NCI-H2196 treated with DMSO at 0.1 percent for 48 hours (cell line): ENCODE results near the gene POLR3H.
"Not testable (repeated sequence)": the region's sequence is repeated elsewhere in the genome, so short reads cannot be mapped to it uniquely, and the experiment has no call there.

Experiments used
- DNase-seq: peaks from one replicate; lab custom pipeline; 2025; ENCODE audit not compliant: unreplicated experiment; lab: John Stamatoyannopoulos, UW

POLR3H gene, protein sequence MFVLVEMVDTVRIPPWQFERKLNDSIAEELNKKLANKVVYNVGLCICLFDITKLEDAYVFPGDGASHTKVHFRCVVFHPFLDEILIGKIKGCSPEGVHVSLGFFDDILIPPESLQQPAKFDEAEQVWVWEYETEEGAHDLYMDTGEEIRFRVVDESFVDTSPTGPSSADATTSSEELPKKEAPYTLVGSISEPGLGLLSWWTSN

DNA sequence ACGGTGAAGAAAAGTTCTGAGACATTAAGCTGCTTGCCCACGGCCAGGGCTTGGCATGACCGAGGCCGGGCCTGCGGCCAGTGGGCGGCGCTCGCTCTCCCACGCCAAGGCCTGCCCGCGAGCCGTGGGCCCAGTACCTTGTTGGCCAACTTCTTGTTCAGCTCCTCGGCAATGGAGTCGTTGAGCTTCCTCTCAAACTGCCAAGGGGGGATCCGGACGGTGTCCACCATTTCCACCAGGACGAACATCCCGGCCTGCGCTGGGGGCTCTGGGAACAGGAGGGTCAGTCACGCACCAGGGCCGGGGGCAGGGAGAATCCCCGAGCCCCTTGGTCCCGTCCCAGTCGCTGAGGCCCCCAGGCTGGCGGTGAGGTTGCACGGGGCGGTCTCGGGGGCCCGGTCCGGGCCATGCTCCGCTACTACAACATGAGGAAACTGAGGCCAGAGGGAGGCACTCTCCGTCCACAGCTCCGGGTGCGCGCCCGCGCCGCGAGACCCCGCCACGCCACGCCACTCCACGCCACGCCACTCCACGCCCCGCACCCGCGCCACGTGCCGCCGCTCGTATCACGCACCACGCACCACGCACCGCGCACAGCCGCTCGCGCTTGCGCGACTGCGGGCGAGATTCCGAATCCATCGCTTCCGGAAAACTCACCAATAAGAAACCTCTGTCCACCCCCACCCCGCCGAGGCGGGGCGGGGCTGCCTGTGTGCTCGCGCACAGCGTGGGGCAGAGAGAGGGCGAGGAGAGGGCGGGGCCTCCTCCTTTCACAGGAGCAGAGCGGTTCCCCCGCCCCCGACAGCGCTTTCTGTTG, at the start of gene POLR3H:
POLR3H (minus strand) TSS at position 617 of the 817 bp plus-strand sequence; CDS start at position 248, 369 bp downstream.
- DNase-seq, result peak; percentile 98

DNA sequence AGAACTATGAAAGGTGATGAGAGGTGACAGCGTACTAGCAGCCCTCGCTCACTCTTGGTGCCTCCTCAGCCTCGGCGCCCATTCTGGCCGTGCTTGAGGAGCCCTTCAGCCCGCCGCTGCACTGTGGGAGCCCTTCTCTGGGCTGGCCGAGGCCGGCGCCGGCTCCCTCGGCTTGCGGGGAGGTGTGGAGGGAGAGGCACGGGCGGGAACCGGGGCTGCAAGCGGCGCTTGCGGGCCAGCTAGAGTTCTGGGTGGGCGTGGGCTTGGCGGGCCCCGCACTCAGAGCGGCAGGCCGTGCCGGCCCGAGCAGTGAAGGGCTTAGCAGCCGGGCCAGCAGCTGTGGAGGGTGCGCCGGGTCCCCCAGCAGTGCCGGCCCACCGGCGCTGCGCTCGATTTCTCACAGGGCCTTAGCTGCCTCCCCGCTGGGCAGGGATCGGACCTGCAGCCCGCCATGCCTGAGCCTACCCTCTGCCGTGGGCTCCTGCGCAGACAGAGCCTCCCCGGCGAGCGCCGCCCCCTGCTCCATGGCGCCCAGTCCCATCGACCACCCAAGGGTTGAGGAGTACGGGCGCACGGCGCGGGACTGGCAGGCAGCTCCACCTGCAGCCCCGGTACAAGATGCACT, 49.2 kb upstream of the POLR3H start:
- not testable (repeated sequence) for DNase-seq

DNA sequence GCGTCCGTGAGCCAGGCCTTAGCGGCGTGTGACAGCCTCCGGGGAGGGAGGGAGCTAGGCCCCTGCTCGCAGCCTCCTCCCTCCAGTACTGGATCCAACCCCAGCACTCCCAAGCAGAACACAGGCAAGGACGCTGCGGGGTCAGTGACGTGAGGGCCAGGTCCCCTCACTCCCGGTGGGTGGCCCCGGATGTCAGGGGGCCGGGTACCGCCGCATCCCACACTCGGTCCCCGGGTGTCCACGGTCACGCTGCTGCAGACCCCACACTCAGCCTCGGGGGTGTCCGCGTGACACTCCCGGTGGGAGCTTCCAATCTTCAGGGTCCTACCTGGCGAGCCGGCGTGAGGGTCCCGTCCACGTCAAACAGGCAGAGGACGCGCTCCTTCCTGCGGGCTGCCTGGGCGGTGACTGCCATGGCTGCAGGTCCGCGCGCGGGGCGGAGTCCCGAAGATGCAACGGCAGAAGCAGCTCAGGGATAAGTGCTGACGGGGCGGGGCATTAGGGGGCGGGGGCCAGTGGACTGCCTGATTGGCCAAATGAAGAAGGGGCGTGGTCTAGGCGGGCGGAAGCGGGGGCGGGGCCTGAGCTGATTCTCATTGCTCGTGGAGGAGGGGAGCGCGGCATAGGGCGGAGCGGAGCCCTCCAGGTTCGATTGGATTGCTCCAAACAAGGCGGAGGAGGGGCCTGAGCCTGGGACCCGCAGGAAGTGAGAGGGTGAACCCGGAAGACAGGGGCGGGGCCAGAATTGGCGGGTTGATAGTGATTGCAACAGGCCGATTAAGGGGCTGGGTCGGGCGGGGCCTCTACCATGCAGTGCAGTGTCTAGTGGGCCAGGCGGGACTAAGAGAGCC, 45.3 kb upstream of the POLR3H start, which contains the start of gene PMM1:
PMM1 (minus strand) TSS at position 450 of the 851 bp plus-strand sequence; CDS start at position 415, 35 bp downstream.
- DNase-seq, result peak; percentile 100

DNA sequence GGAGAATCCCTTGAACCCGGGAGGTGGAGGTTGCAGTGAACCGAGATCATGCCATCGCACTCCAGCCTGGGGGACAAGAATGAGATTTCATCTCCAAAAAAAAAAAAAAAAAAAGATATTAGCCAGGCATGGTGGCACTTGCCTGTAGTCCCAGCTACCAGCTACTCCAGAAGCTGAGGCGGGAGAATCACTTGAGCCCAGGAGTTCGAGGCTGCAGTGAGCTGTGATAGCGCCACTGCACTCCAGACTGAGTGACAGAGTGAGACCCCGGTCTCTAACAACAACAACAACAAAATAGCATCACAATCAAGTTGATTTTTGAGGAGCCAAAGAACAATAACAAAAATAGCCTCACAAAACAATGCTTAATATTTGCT, 43.1 kb upstream of the POLR3H start:
- DNase-seq, result no peak

DNA sequence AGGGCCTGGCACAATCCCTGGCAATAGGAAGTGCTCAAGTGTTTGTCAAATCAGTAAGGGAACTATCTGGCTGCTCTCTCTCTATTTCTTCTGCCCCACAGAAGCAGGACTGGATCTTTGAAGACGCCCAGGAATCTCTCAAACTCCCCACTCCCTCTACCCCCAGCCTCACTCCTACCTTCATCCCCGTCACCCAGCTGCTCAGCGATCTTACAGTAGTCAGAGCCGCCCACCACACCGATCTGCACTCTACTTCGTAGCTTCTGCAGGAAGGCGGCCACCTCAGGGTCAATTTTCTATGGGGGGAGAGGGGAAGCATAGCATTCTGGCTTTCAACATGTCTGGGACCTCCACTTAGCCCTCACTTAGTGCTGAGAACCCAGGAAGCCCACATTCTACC, 41.6 kb upstream of the POLR3H start:
- DNase-seq, result no peak

DNA sequence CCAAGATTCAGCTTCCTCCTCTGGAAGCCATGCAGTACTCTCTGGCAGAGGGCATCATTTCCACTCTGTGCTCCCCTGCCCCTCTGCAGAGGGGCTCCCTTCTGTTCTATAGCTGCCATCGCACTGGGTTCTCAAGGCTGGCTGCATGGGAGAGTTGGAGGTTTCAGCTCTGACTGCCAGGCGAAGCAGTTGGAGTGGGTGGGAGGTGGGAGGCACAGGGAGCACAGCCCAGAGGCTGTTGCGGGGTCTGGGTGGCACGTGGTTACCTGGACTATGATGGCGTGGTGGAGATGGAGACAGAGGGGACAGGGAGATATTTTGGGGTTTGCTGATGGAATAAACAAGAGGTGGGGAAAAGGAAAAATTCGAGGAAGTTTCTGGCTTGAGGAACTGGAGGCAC, 40.6 kb upstream of the POLR3H start:
- no peak for DNase-seq

DNA sequence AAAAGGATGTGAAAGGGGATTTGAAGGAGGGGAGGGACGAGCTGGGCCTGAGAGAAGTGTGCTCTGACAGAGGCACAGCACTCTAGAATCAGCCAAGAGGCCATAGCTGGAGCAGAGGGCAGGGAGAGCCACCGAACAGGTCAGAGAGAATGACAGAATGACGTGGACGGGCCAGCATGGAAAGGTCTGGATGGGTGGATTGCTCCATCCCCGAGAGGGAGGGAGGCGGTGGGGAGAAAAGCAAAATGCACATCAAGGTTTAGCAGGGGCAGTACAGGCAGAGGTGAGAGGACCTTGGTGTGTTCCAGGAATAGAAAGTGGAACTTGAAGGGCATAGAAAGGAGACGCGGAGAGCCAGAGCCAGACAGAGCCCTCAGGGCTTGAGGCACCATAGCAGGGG, 38.4 kb upstream of the POLR3H start:
- no peak for DNase-seq

DNA sequence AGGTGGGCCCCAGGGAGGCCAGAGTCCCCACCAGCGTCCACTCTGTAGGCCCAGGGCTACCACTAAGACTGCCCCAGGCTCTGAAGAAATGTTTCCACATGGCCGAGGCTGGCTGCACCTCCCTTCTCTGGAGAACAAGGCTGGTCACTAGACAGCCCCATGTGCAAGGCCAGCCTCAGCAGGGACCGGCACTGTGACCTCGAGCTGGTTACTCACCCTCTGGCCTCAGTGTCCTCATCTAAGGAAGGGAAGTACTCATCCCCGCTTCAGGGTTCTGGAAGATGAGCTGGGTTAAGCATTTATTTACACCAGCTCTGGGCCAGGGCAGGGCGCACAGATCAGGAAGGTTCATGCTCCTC, 35.7 kb upstream of the POLR3H start:
- no peak for DNase-seq

DNA sequence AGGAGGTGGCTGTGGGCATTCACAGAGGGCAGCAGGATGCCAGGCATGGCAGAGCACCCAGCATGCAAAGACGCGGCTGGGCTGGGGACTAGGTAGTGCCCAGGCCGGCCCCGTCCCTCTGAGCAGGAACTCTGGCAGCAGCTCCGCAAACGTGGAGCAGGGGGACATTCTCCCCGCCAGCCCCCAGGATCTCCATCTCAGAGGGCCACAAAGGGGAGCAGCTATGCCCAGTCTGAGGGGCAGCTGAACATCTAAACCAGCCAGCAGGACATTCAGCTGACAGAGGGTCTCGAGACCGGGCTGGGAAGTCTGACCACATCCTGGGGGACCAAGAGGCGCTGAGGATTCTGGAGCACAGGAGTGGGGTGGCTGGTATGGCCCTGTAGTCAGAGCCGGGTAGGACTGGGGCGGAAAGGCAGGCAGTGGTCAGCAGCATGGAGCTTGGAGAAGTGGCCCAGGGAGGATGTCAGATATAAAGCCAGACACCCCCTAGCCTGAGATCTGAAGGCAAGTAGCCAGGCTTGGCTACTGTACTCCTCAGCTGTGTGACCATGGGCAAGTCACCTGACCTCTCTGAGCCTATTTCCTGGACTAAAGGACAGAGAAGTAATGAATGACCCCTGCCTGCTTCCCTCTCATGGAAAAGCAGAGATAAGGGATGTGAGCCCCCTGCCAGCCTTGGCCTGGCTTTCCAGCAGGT, 35.2 kb upstream of the POLR3H start:
- DNase-seq, result no peak

DNA sequence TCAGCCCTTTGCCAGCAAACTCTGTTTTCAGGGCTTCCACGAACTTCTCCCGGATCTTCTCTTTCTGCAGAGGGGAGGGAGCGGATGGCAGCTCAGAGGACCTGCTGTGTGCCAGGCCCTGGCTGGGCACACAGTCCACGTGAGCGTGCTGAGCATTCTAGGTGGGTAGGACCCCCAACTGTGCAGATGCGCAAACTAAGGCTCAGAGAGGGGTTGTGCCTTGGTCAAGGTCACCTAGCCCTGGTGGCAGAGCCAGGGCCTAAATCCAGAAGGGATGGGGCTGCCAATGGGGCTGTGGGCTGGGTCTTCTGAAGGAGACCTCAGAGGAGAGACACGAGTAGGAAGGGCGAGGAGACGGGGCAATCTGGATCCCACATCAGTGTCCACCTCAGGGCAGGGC, 34.5 kb upstream of the POLR3H start:
- DNase-seq, result no peak

DNA sequence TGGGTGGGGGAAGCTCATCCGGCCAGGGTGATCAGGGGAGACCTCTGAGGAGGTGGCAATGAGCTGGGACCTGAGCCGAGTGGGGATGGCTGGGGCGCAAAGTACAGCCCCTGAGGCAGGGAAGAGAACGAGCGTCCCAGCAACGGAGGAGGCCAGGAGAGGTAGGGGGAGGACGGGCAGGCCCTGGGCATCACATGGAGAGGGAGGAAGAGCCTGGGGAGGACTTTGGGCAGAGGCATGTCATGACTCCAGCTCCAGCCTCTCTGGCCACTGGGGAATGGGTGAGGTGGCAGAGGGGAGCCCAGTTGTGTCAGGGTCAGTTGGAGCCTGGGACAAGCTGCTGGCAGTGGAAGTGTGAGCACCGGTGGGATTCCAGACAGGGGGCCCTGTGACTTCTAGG, 33.8 kb upstream of the POLR3H start:
- no peak for DNase-seq

DNA sequence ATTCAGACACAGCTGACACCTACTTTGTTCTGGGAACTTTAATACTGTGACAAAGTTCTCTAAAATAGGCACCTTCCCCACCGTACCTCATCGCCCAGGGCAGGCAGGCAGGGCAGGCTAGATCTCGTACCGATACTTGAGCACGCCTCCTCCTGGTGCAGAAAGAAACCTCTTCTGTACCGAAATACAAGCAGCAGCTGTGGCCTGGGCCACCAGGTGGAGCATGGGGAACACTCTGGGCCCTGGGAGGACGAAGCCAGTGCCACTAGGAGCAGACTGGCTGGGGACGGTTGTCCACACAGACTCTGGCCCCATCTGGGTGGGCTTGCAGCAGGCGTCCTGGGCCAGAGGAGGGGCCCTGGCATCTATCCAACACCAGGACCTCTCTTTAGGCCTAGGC, 32.6 kb upstream of the POLR3H start:
- no peak for DNase-seq

DNA sequence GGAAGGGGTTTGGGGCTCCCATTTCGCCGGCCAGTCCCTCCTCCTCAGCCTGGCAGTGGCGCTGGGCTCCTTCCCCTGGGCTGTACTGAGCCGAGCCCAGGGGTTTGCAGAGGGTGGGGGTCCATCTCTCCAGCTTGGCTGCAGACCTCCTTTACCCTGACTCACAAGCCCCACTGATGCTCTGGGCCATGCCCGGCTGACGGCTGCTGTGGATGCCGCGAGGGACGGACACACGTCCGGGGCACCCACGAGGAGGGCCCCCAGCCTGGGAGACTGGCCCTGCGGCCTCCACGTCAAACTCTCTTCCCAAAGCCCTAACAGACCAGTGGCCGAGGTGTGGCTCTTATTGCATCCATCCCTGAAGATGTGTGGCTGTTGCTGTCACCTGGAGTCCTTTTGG, 31.3 kb upstream of the POLR3H start:
- no peak for DNase-seq

DNA sequence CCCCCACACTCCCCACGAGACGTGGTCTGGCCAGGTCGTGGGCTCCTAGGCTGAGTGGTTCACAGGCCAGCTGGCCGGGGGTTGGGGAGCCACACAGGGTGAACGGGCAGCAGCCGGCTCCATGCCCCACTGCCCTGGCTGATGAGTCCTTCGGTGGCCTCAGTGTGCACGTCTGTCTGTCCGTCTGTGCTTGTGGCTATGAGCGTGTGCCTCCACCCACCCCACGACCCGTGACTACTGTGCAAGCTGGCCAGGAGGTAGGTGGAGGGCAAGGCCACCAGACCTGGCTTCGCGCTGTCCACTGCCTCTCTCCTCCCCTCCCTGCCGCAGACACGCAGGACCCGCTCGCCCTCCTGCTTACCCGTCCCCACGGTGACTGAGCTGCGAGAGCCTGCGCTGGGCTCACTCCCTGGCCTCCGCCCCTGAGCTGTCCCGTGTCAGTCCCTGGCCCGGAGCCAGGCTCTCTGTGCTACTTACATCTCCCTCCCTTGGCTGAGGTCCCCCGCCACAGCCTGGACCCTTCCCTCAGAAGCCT, 30.6 kb upstream of the POLR3H start:
- no peak for DNase-seq

DNA sequence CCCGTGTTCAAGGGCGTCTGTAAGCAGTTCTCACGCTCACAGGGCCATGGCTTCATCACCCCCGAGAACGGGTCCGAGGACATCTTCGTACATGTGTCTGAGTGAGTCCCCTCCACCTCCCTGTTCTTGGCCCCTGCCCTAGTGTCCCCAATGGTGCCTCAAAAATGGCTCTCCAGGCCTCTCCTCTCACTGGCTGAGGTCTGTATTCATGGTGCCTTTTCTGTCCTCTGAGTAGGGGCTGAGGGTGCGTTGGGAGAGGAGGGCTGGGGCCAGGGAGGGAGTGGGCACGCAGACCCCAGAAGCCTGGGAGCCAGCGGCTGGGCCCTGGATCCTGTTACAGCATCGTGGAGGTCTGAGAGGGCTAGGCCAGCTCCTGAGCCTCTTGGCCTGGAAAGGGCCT, 29.4 kb upstream of the POLR3H start:
- no peak for DNase-seq

DNA sequence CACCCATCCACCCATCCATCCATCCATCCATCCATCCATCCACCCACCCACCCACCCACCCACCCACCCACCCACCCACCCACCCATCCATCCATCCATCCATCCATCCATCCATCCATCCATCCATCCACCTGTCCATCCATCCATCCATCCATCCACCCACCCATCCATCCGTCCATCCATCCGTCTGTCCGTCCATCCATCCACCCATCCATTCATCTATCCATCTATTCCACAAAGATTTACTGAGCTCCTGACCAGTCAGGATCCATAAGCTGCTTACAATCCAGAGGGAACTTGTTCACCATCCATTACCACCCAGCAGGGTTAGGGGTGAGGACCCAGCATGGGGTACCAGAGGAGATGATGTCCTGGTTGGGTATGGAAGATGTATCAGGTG, 28.0 kb upstream of the POLR3H start:
- DNase-seq, result not testable (repeated sequence)

DNA sequence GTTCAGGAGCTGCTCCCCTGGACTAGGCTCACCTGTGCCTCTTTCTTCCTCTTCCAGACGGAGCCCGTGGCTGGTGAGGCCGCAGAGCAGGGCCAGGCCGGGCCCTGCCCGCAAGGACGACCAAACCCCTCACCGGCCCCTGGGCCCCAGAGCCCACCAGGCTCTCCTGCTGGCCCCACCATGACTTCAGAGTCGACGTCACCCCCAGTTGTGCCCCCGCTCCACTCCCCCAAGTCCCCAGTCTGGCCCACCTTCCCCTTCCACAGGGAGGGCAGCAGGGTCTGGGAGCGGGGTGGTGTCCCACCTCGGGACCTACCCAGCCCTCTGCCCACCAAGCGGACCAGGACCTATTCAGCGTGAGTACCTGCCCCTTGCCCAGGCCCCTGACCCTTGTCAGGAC, 27.5 kb upstream of the POLR3H start:
- DNase-seq, result no peak

DNA sequence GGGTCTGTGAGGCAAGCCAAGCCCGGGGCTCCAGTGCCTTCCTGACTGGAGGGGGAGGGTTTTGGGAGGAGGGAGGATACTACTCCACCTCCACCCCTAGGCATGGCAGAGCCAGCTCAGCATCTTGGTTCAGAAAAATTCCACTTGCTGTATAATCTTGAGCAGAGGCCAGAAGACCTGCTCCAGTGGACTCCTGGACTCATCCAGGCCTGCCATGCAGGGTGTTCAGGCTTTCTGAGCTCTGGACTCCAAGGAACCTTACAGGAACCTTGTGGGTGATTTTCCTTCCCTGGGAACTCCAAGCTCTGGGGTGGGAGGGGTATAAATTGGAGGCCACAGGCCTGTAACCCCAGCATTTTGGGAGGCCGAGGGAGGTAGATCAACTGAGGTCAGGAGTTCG, 26.0 kb upstream of the POLR3H start:
- no peak for DNase-seq

DNA sequence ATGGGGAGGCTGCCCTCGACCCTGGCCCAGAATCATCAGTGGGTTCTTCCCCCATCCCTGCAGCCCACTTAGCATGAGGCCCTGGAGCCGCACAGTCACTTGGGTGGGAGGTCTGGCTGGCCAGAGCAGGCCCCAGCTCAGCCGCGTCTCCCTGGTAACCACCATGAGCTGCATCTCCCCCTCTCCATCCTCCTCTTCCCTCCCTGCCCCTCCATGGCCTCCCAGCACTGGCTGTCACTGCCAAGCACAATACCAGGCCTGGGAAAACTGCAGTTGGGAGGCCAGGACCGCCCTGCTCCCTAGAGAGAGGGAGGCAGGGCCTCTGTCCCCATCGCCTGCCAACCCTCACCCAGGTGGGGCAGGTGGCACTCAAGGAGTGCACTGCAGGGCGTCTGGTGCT, 24.5 kb upstream of the POLR3H start:
- DNase-seq, result no peak

DNA sequence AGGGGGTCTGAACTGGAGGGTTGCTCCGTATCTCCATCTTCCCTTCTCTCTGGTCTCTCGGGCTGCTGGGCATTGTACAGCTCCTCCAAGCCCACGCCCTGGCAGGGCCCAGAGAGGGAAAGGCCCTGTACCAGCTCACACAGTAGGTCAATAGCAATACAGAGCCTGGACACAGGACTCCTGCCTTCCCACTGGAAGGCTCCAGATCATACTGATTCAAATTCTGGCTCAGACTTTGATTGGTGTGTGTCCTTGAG, 23.2 kb upstream of the POLR3H start:
- no peak for DNase-seq
